ENCODE results near the gene MGA. TPM values are rescaled to one million over a fixed set of nuclear protein-coding genes. Genes with fewer than 3 reads are reported as not detected.

Gene MGA
- total RNA-seq (2021), result 35.9 to 36.9 TPM (median 36.4 TPM) in 3 replicates
- Bru-seq, nascent RNA, result percentile 79 among the genes with signal in this experiment
- long read RNA-seq, experiment 1, full-length matches to known transcripts, result 1 of 58 reads
- long read RNA-seq, experiment 1, partial matches to known transcripts, result 47 of 58 reads
- long read RNA-seq, experiment 1, other reads (novel, unspliced or antisense), result 10 of 58 reads
- long read RNA-seq, experiment 2, partial matches to known transcripts, result 2 of 25 reads
- long read RNA-seq, experiment 2, other reads (novel, unspliced or antisense), result 23 of 25 reads
- long read RNA-seq, experiment 3, partial matches to known transcripts, result 0 of 1 reads
- long read RNA-seq, experiment 3, other reads (novel, unspliced or antisense), result 1 of 1 reads

DNA sequence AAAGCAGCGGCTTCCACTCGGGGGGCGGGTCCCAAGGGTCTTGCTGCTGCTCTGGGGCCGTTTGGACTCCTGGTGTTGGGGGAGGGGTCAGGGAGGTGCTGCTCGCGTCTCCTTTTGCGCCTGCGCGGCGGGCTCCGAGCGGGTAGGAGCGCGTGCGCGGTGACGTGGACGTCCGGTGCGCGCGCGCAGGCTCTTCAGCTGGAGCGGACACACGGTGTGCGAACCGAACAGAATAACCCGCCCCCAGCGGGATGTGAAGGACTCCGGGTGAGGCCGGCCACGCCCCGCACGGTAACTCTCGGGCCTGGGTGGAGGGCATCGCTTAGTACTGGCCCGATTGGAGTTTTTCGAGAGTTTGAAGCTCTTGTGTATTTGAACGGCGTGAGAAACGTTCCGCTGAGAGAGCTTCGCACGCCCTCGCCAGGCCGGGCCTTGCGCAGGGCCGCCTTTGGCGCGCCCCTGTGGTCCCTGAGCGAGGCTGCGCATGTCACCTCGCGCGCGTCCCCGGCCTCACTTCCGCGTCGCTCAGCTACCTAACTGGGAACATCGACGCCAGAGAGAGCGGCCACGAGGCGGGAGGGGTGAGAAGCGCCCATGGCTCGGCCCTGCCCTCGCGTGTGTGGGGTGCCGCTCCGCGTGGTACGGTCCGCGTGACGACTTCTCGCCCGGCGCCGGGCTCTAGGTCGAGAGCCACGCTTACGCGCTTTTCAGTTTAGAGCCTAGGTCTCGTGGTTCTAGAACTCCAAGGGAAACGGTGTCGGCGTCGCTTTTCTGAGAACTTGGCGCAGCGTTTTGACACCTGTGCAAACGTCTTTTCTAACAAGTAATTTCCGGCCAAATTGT is at the start of gene MGA:
Gene MGA (plus strand): TSS at position 171 of the 843 bp plus-strand sequence.
- Mint-ChIP-seq H3K4me3 (peak within 1 kb of the TSS; percentile 83), H3K4me1 (peaks cover 23% of the 10 kb centered on the region), H3K27me3 (ENCODE audit: low read depth) (peaks cover 45% of the 10 kb centered on the region), H3K27ac (peak within 1 kb of the TSS; percentile 36), H3K9me3 (no peaks in the 10 kb centered on the region), H3K36me3 (no peaks in the 10 kb centered on the region)
- ChIA-PET POLR2A (interaction anchor here (0.7 to 1.2 kb wide), 6 partner anchors 8 to 91 kb away, joined by 3 to 5 read pairs (median 3); no protein-coding TSS in a partner anchor), CTCF (interaction anchor here (0.6 to 3.3 kb wide), 10 partner anchors 8 to 244 kb away, joined by 3 to 22 read pairs (median 4); partner anchors contain the start of gene MAPKBP1)
- ATAC-seq (peak; percentile 80), DNase-seq (ENCODE audit: low spot score) (peak; percentile 91)
- TF ChIP-seq NR2C2 (CRISPR knock-in tag; IDR thresholded peaks at IDR 0.05) (no peak), NR3C1 (CRISPR knock-in tag; conservative IDR thresholded peaks at IDR 0.05; ENCODE audit: low read depth) (no peak), SMAD3 (CRISPR knock-in tag; IDR thresholded peaks at IDR 0.05; ENCODE audit: borderline replicate concordance) (peak; percentile 64; the same call in 1 of the 2 replicates), JAZF1 (CRISPR knock-in tag; IDR thresholded peaks at IDR 0.05) (no peak), ZNF138 (CRISPR knock-in tag; conservative IDR thresholded peaks at IDR 0.05) (peak; percentile 66; the same call in 1 of the 2 replicates), ZNF219 (CRISPR knock-in tag; IDR thresholded peaks at IDR 0.05; ENCODE audit: borderline replicate concordance) (peak; percentile 87; the same call in 1 of the 2 replicates), ZNF317 (CRISPR knock-in tag; IDR thresholded peaks at IDR 0.05; ENCODE audit: borderline replicate concordance, low read depth) (no peak), GTF2I (CRISPR knock-in tag; conservative IDR thresholded peaks at IDR 0.05) (no peak), ZNF396 (CRISPR knock-in tag; IDR thresholded peaks at IDR 0.05; ENCODE audit: borderline replicate concordance) (no peak), NFATC4 (CRISPR knock-in tag; IDR thresholded peaks at IDR 0.05) (no peak), ESRRA (CRISPR knock-in tag; IDR thresholded peaks at IDR 0.05; ENCODE audit: borderline replicate concordance) (peak; percentile 76; the same call in 1 of the 2 replicates), TP53 (CRISPR knock-in tag; IDR thresholded peaks at IDR 0.05) (no peak; the same call in 1 of the 2 replicates)
- TF ChIP-seq, protein P1, sequence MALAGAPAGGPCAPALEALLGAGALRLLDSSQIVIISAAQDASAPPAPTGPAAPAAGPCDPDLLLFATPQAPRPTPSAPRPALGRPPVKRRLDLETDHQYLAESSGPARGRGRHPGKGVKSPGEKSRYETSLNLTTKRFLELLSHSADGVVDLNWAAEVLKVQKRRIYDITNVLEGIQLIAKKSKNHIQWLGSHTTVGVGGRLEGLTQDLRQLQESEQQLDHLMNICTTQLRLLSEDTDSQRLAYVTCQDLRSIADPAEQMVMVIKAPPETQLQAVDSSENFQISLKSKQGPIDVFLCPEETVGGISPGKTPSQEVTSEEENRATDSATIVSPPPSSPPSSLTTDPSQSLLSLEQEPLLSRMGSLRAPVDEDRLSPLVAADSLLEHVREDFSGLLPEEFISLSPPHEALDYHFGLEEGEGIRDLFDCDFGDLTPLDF (CRISPR knock-in tag; IDR thresholded peaks at IDR 0.05), result peak; percentile 94
- TF ChIP-seq, protein P2, sequence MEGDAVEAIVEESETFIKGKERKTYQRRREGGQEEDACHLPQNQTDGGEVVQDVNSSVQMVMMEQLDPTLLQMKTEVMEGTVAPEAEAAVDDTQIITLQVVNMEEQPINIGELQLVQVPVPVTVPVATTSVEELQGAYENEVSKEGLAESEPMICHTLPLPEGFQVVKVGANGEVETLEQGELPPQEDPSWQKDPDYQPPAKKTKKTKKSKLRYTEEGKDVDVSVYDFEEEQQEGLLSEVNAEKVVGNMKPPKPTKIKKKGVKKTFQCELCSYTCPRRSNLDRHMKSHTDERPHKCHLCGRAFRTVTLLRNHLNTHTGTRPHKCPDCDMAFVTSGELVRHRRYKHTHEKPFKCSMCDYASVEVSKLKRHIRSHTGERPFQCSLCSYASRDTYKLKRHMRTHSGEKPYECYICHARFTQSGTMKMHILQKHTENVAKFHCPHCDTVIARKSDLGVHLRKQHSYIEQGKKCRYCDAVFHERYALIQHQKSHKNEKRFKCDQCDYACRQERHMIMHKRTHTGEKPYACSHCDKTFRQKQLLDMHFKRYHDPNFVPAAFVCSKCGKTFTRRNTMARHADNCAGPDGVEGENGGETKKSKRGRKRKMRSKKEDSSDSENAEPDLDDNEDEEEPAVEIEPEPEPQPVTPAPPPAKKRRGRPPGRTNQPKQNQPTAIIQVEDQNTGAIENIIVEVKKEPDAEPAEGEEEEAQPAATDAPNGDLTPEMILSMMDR (IDR thresholded peaks at IDR 0.05), result no peak
- TF ChIP-seq, protein P3, sequence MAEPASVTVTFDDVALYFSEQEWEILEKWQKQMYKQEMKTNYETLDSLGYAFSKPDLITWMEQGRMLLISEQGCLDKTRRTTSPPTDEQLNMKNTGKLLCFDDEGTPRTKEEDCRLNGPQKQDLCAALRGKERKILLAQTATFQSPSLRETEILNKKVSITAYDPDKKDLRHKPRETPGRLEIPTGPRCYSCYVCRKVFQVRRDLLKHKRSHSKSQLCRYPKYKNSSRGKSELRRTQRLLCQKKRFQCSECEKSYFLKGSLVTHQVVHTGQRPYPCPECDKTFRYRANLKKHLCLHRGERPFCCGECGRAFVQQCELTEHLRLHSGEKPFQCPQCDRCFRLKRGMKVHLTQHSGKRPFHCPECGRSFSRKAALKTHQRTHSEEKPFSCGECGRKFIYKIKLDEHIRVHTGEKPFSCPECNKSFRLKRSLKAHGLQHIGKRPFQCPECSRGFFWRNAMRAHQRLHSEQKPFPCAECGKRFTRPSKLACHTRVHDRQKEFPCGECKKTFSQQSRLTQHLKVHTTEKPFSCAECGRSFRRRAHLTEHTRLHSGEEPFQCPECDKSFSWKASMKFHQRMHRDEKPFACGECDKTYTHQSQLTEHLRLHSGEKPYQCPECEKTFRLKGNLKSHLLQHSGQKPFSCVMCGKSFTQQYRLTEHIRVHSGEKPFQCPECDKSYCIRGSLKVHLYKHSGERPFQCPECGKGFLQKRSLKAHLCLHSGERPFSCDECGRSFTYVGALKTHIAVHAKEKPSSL (CRISPR knock-in tag; conservative IDR thresholded peaks at IDR 0.05), result no peak
- TF ChIP-seq, protein P4, sequence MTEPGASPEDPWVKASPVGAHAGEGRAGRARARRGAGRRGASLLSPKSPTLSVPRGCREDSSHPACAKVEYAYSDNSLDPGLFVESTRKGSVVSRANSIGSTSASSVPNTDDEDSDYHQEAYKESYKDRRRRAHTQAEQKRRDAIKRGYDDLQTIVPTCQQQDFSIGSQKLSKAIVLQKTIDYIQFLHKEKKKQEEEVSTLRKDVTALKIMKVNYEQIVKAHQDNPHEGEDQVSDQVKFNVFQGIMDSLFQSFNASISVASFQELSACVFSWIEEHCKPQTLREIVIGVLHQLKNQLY (CRISPR knock-in tag; IDR thresholded peaks at IDR 0.05), result no peak
- TF ChIP-seq, protein P5, sequence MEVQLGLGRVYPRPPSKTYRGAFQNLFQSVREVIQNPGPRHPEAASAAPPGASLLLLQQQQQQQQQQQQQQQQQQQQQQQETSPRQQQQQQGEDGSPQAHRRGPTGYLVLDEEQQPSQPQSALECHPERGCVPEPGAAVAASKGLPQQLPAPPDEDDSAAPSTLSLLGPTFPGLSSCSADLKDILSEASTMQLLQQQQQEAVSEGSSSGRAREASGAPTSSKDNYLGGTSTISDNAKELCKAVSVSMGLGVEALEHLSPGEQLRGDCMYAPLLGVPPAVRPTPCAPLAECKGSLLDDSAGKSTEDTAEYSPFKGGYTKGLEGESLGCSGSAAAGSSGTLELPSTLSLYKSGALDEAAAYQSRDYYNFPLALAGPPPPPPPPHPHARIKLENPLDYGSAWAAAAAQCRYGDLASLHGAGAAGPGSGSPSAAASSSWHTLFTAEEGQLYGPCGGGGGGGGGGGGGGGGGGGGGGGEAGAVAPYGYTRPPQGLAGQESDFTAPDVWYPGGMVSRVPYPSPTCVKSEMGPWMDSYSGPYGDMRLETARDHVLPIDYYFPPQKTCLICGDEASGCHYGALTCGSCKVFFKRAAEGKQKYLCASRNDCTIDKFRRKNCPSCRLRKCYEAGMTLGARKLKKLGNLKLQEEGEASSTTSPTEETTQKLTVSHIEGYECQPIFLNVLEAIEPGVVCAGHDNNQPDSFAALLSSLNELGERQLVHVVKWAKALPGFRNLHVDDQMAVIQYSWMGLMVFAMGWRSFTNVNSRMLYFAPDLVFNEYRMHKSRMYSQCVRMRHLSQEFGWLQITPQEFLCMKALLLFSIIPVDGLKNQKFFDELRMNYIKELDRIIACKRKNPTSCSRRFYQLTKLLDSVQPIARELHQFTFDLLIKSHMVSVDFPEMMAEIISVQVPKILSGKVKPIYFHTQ (CRISPR knock-in tag; IDR thresholded peaks at IDR 0.05), result no peak
- TF ChIP-seq, protein P6, sequence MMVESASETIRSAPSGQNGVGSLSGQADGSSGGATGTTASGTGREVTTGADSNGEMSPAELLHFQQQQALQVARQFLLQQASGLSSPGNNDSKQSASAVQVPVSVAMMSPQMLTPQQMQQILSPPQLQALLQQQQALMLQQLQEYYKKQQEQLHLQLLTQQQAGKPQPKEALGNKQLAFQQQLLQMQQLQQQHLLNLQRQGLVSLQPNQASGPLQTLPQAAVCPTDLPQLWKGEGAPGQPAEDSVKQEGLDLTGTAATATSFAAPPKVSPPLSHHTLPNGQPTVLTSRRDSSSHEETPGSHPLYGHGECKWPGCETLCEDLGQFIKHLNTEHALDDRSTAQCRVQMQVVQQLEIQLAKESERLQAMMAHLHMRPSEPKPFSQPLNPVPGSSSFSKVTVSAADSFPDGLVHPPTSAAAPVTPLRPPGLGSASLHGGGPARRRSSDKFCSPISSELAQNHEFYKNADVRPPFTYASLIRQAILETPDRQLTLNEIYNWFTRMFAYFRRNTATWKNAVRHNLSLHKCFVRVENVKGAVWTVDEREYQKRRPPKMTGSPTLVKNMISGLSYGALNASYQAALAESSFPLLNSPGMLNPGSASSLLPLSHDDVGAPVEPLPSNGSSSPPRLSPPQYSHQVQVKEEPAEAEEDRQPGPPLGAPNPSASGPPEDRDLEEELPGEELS (CRISPR knock-in tag; IDR thresholded peaks at IDR 0.05), result peak; percentile 99
- TF ChIP-seq, protein P7, sequence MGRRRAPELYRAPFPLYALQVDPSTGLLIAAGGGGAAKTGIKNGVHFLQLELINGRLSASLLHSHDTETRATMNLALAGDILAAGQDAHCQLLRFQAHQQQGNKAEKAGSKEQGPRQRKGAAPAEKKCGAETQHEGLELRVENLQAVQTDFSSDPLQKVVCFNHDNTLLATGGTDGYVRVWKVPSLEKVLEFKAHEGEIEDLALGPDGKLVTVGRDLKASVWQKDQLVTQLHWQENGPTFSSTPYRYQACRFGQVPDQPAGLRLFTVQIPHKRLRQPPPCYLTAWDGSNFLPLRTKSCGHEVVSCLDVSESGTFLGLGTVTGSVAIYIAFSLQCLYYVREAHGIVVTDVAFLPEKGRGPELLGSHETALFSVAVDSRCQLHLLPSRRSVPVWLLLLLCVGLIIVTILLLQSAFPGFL (CRISPR knock-in tag; IDR thresholded peaks at IDR 0.05; ENCODE audit: borderline replicate concordance), result peak; percentile 75; the same call in 1 of the 2 replicates
- TF ChIP-seq, protein P8, sequence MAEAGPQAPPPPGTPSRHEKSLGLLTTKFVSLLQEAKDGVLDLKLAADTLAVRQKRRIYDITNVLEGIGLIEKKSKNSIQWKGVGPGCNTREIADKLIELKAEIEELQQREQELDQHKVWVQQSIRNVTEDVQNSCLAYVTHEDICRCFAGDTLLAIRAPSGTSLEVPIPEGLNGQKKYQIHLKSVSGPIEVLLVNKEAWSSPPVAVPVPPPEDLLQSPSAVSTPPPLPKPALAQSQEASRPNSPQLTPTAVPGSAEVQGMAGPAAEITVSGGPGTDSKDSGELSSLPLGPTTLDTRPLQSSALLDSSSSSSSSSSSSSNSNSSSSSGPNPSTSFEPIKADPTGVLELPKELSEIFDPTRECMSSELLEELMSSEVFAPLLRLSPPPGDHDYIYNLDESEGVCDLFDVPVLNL (CRISPR knock-in tag; IDR thresholded peaks at IDR 0.05; ENCODE audit: borderline replicate concordance, low read depth), result peak; percentile 82

Data from WTC11 (cell line).